ENCODE data around the gene IDH3G. TPM values are rescaled to one million over a fixed set of nuclear protein-coding genes. Genes with fewer than 3 reads are reported as not detected.

IDH3G gene
- total and polyA plus RNA-seq, 2 of the 8 experiments (the other 6 are each of a cell fraction or from before 2014, with no cell fraction given) = 39.4 to 66.7 TPM

- peaks cover 2% of the 10 kb centered on the region; the same call in 1 of the 2 replicates for H3K79me1 ChIP-seq (ENCODE audit: low read depth, low read length)
- no peak for TF ChIP-seq KDM1A (IDR thresholded peaks at IDR 0.05; ENCODE audit: borderline replicate concordance, low read length)
- no peak for TF ChIP-seq ATF2 (IDR thresholded peaks at IDR 0.05; ENCODE audit: low read length)
- no peak for TF ChIP-seq GABPA (IDR thresholded peaks at IDR 0.05; ENCODE audit: borderline replicate concordance, insufficient read depth, low read length)
- TF ChIP-seq SIRT6 (IDR thresholded peaks at IDR 0.05; ENCODE audit: low read length) = no peak
- TF ChIP-seq BACH1 (IDR thresholded peaks at IDR 0.05; ENCODE audit: low read length) = no peak
- TF ChIP-seq SUZ12 (IDR thresholded peaks at IDR 0.05; ENCODE audit: low read length) = no peak
- no peak for TF ChIP-seq CBX8 (IDR thresholded peaks at IDR 0.05; ENCODE audit: borderline replicate concordance, low read depth, low read length)
- TF ChIP-seq SP4 (IDR thresholded peaks at IDR 0.05; ENCODE audit: low read length) = no peak
- no peak overlapping the region for H2BK120ac ChIP-seq (replicated peaks; ENCODE audit: low read depth, low read length)
- peaks cover 2% of the 10 kb centered on the region; the same call in 1 of the 2 replicates for H3K23me2 ChIP-seq (ENCODE audit: low read depth, low read length)
- peaks cover 30 to 77% of the 10 kb centered on the region in 2 experiments for H3K79me2 ChIP-seq (ENCODE audit: control insufficient read depth in 1 of 2, insufficient read depth in 2 of 2, low read length in 2 of 2)
- no peak overlapping the region for H3K27ac ChIP-seq (ENCODE audit: low read depth, low read length)
- no peak overlapping the region for H2BK5ac ChIP-seq (ENCODE audit: low read depth, low read length)
- POLR2A ChIA-PET (ENCODE audit: partially characterized antibody) = interaction anchor here (1.4 to 3.6 kb wide), 4 partner anchors 12 to 24 kb away, joined by 4 to 14 read pairs (median 8); no protein-coding TSS in a partner anchor
- no peak overlapping the region for H3K14ac ChIP-seq (ENCODE audit: insufficient read length)
- H3K4ac ChIP-seq (replicated peaks; ENCODE audit: insufficient read length, low read depth, low read length) = no peak overlapping the region
- H3K4me2 ChIP-seq (ENCODE audit: insufficient read depth in 1 of 2, low read depth in 2 of 2, low read length in 2 of 2) = no peak overlapping the region; a peak in 1 of 4 replicates
- no peaks in the 10 kb centered on the region; a peak in 1 of 8 replicates for H3K36me3 ChIP-seq (ENCODE audit: control insufficient read depth in 2 of 4, insufficient read depth in 4 of 4, low read length in 3 of 4)
- H3K4me3 ChIP-seq (ENCODE audit: extremely low read depth in 1 of 4, insufficient read depth in 2 of 4, low read depth in 3 of 4, low read length in 4 of 4) = no peak overlapping the region
- peaks cover 4 to 26% (median 13%) of the 10 kb centered on the region in 4 experiments for H3K4me1 ChIP-seq (replicated peaks in 1 of 4; ENCODE audit: control insufficient read depth in 3 of 4, insufficient read depth in 4 of 4, low read length in 3 of 4)
- H2AK5ac ChIP-seq (ENCODE audit: low read depth, low read length) = no peak overlapping the region
- no peak overlapping the region for H2BK20ac ChIP-seq (ENCODE audit: low read length)
- no peak for FAIRE-seq
- H3K9me3 ChIP-seq (ENCODE audit: insufficient read depth in 2 of 2, low read depth in 1 of 2, low read length in 1 of 2) = no peaks in the 10 kb centered on the region
- H2BK12ac ChIP-seq (ENCODE audit: low read depth, low read length) = no peak overlapping the region
- H3K23ac ChIP-seq (ENCODE audit: insufficient read length) = no peak overlapping the region
- no peak overlapping the region for H2AFZ ChIP-seq (ENCODE audit: low read length)
- H4K20me1 ChIP-seq (replicated peaks in 1 of 2; ENCODE audit: control insufficient read depth in 1 of 2, insufficient read depth in 2 of 2, low read length in 2 of 2) = peaks cover 0 to 10% of the 10 kb centered on the region in 2 experiments
- no peak overlapping the region for H4K5ac ChIP-seq (ENCODE audit: insufficient read length, low read depth, low read length)
- no peak overlapping the region for H4K91ac ChIP-seq (replicated peaks; ENCODE audit: insufficient read length, low read length)
- CTCF ChIA-PET (ENCODE audit: partially characterized antibody) = interaction anchor here (0.7 to 1.0 kb wide), 2 partner anchors 22 to 28 kb away, joined by 3 read pairs; no protein-coding TSS in a partner anchor
- H4K8ac ChIP-seq (ENCODE audit: extremely low read depth, insufficient read depth, low read length) = no peak overlapping the region
- no peak overlapping the region for H3K18ac ChIP-seq (ENCODE audit: extremely low read depth, low read length)
- no peak overlapping the region for H3K56ac ChIP-seq (replicated peaks; ENCODE audit: insufficient read length, low read depth, low read length)
- 82% methylated on average over 7 of the region's 7 CpGs; no CpG with 5 or more reads in 1 of the 2 experiments for WGBS, 2 experiments (ENCODE audit: extremely low coverage in 1 of 2, insufficient coverage in 1 of 2, insufficient read length in 1 of 2, insufficient replicate concordance in 2 of 2, low coverage in 1 of 2, low lambda C conversion rate in 2 of 2, missing lambda C conversion rate in 1 of 2)
- H3K9ac ChIP-seq (replicated peaks in 1 of 4; ENCODE audit: extremely low read depth in 1 of 4, low read depth in 3 of 4, low read length in 3 of 4) = no peak overlapping the region
- no peaks in the 10 kb centered on the region for H3K27me3 ChIP-seq (replicated peaks in 1 of 4; ENCODE audit: control insufficient read depth in 3 of 4, extremely low read depth in 1 of 4, insufficient read depth in 3 of 4, low read length in 3 of 4)
- no peak overlapping the region for H2BK15ac ChIP-seq (ENCODE audit: low read length)
- no peak for DNase-seq (ENCODE audit: low read depth in 1 of 2, low spot score in 2 of 2)
Measured at GRCh38 chrX:153820601-153821000, 26.4 kb upstream of the IDH3G start.

All from H1 (cell line).